ENCODE data around the gene ADAP2. TPM values are rescaled to one million over a fixed set of nuclear protein-coding genes. Genes with fewer than 3 reads are reported as not detected.

ADAP2 gene
- total RNA-seq, 1 experiment from 2014 or later, result 1.3 TPM

GRCh38 chr17:31002047-31002446, 80.3 kb downstream of the ADAP2 start:
- no peak for DNase-seq (ENCODE audit: low read depth in 1 of 2, low spot score in 2 of 2)
- no peak overlapping the region for H3K27ac ChIP-seq
- peaks cover 33% of the 10 kb centered on the region for H3K36me3 ChIP-seq
- no peaks in the 10 kb centered on the region for H3K4me1 ChIP-seq (replicated peaks)
- H3K9me3 ChIP-seq (replicated peaks), result no peaks in the 10 kb centered on the region
- H3K4me3 ChIP-seq, result no peak overlapping the region
- H3K27me3 ChIP-seq (replicated peaks), result no peaks in the 10 kb centered on the region

GRCh38 chr17:31003225-31003866, 81.6 kb downstream of the ADAP2 start:
- DNase-seq (ENCODE audit: low read depth in 1 of 2, low spot score in 2 of 2), result no peak
- no peaks in the 10 kb centered on the region for H3K9me3 ChIP-seq (replicated peaks)
- H3K4me3 ChIP-seq, result no peak overlapping the region
- H3K36me3 ChIP-seq, result peaks cover 22% of the 10 kb centered on the region
- H3K27ac ChIP-seq, result no peak overlapping the region
- H3K27me3 ChIP-seq (replicated peaks), result no peaks in the 10 kb centered on the region
- H3K4me1 ChIP-seq (replicated peaks), result no peaks in the 10 kb centered on the region

- H3K9me3 ChIP-seq (replicated peaks), result no peaks in the 10 kb centered on the region
- no peaks in the 10 kb centered on the region for H3K27me3 ChIP-seq (replicated peaks)
- H3K4me3 ChIP-seq, result no peak overlapping the region
- no peak overlapping the region for H3K27ac ChIP-seq
- H3K36me3 ChIP-seq, result peaks cover 16% of the 10 kb centered on the region
- no peak for DNase-seq (ENCODE audit: low read depth in 1 of 2, low spot score in 2 of 2)
- H3K4me1 ChIP-seq (replicated peaks), result no peaks in the 10 kb centered on the region
These were observed 82.4 kb downstream of the ADAP2 start for GRCh38 chr17:31004160-31004559.

GRCh38 chr17:31007695-31008373, 86.1 kb downstream of the ADAP2 start:
- H3K9me3 ChIP-seq (replicated peaks), result no peaks in the 10 kb centered on the region
- no peak overlapping the region for H3K4me3 ChIP-seq
- H3K27ac ChIP-seq, result no peak overlapping the region
- no peaks in the 10 kb centered on the region for H3K36me3 ChIP-seq
- peaks cover 9% of the 10 kb centered on the region for H3K4me1 ChIP-seq (replicated peaks)
- no peaks in the 10 kb centered on the region for H3K27me3 ChIP-seq (replicated peaks)
- no peak for DNase-seq (ENCODE audit: low read depth in 1 of 2, low spot score in 2 of 2)

GRCh38 chr17:31008374-31009041, 86.8 kb downstream of the ADAP2 start:
- no peaks in the 10 kb centered on the region for H3K9me3 ChIP-seq (replicated peaks)
- no peaks in the 10 kb centered on the region for H3K36me3 ChIP-seq
- no peak for DNase-seq (ENCODE audit: low read depth in 1 of 2, low spot score in 2 of 2)
- H3K27ac ChIP-seq, result no peak overlapping the region
- peaks cover 9% of the 10 kb centered on the region for H3K4me1 ChIP-seq (replicated peaks)
- no peak overlapping the region for H3K4me3 ChIP-seq
- H3K27me3 ChIP-seq (replicated peaks), result no peaks in the 10 kb centered on the region

Other genes starting within 250 kb of the ADAP2 start
- 25.8 and 28.0 TPM in 2 replicates for gene CRLF3, start 97.3 kb upstream of the ADAP2 start, total RNA-seq (2014; rRNA removed; shearing (Covaris generic))
- 7.7 and 11.6 TPM in 2 replicates for gene ATAD5, start 90.0 kb upstream of the ADAP2 start, total RNA-seq (2014; rRNA removed; shearing (Covaris generic))
- 11.7 and 14.1 TPM in 2 replicates for gene TEFM, start 15.7 kb upstream of the ADAP2 start, total RNA-seq (2014; rRNA removed; shearing (Covaris generic))
- gene RNF135, start 49.1 kb downstream of the ADAP2 start, total RNA-seq (2014; rRNA removed; shearing (Covaris generic)), result 14.6 and 19.0 TPM in 2 replicates
- gene NF1, start 173.0 kb downstream of the ADAP2 start, total RNA-seq (2014; rRNA removed; shearing (Covaris generic)), result 22.1 and 30.3 TPM in 2 replicates